CD8-positive, alpha-beta memory T cell (primary cell): ENCODE results near the gene ELAPOR2. TPM values are rescaled to one million over a fixed set of nuclear protein-coding genes. Genes with fewer than 3 reads are reported as not detected.

ENCODE experiments used
- CTCF ChIA-PET: fragments of 350-600 bp; sonication (Branson Sonifier 250); formaldehyde crosslinking; loops from one replicate; lab custom pipeline; 2021; ENCODE audit warnings: antibody characterized with exemption; lab: Charles Lee
- POLR2A ChIA-PET: fragments of 350-600 bp; sonication (Branson Sonifier 250); formaldehyde crosslinking; loops from one replicate; lab custom pipeline; 2021; ENCODE audit warnings: antibody characterized with exemption; lab: Charles Lee
- DNase-seq, 5 donors: peaks; one replicate each; pipeline versions ENCODE4 v3.0.0 to v3.0.0-alpha.2; 2020 to 2022; ENCODE audit warnings: mixed read lengths in 1 of 5
- H3K27ac ChIP-seq: one replicate; pipeline ENCODE4 v1.7.0; 2013; ENCODE audit warnings: low read depth, mild to moderate bottlenecking, low read length, moderate library complexity
- H3K27me3 ChIP-seq: 2 replicates; pipeline ENCODE4 v1.7.0; 2013; ENCODE audit warnings: low read length, mild to moderate bottlenecking; ENCODE audit not compliant: insufficient read depth, poor library complexity, severe bottlenecking
- H3K36me3 ChIP-seq: 2 replicates; pipeline ENCODE4 v1.7.0; 2013; ENCODE audit warnings: mild to moderate bottlenecking, low read length, moderate library complexity; ENCODE audit not compliant: insufficient read depth
- H3K4me1 ChIP-seq: 2 replicates; pipeline ENCODE4 v1.7.0; 2013; ENCODE audit warnings: mild to moderate bottlenecking, low read length, moderate library complexity; ENCODE audit not compliant: insufficient read depth
- H3K4me3 ChIP-seq: 2 replicates; pipeline ENCODE4 v1.7.0; 2013; ENCODE audit warnings: mild to moderate bottlenecking, low read length
- H3K9me3 ChIP-seq: 2 replicates; pipeline ENCODE4 v1.7.0; 2013; ENCODE audit warnings: mild to moderate bottlenecking, low read length
- H3K27ac Mint-ChIP-seq, 8 donors: one replicate each; pipeline ENCODE4 v1.8.0; 2020 to 2021; ENCODE audit warnings: mixed read lengths in 8 of 8, mild to moderate bottlenecking in 6 of 8, inconsistent platforms in 3 of 8, moderate library complexity in 3 of 8
- H3K27me3 Mint-ChIP-seq, 2 donors: one replicate each; pipeline ENCODE4 v1.8.0; 2020 to 2021; ENCODE audit warnings: mixed read lengths in 2 of 2, mild to moderate bottlenecking in 1 of 2, moderate library complexity in 1 of 2
- H3K36me3 Mint-ChIP-seq, 3 donors: one replicate each; pipeline ENCODE4 v1.8.0; 2020 to 2021; ENCODE audit warnings: mixed read lengths in 3 of 3, inconsistent platforms in 1 of 3, mild to moderate bottlenecking in 1 of 3
- H3K4me1 Mint-ChIP-seq, 3 donors: one replicate each; pipeline ENCODE4 v1.8.0; 2020 to 2021; ENCODE audit warnings: mixed read lengths in 3 of 3, inconsistent platforms in 1 of 3, mild to moderate bottlenecking in 1 of 3
- H3K4me3 Mint-ChIP-seq, 7 donors: one replicate each; pipeline ENCODE4 v1.8.0; 2020 to 2021; ENCODE audit warnings: mixed read lengths in 7 of 7, mild to moderate bottlenecking in 6 of 7, moderate library complexity in 4 of 7, inconsistent platforms in 2 of 7
- H3K9me3 Mint-ChIP-seq, 5 donors: one replicate each; pipeline ENCODE4 v1.8.0; 2020 to 2022; ENCODE audit warnings: mixed read lengths in 5 of 5, mild to moderate bottlenecking in 3 of 5, moderate library complexity in 2 of 5, inconsistent platforms in 1 of 5
- polyA plus RNA-seq: library from polyadenylated mRNA; unstranded; fragments of 300-500 nt; fragmentation: Illumina TruSeq; gene quantifications from one replicate; pipeline ENCODE4 v1.2.3, GENCODE V29; 2021
- total RNA-seq, 2 experiments: library from RNA; stranded (reverse); gene quantifications; one replicate each; pipeline ENCODE4 v1.2.3, GENCODE V29; 2021

ELAPOR2 gene
- total and polyA plus RNA-seq, 3 experiments from 2014 or later = 2.4 to 4.5 (median 3.3) TPM

- Mint-ChIP-seq H3K4me3 (peak overlapping the region; percentile 54 to 88 (median 73)), H3K36me3 (no peaks in the 10 kb centered on the region), H3K27ac (peak overlapping the region in 6 of 8 donors; percentile 61 to 94 (median 86)), H3K4me1 (no peaks in the 10 kb centered on the region), H3K9me3 (peaks cover 0 to 9% (median 4%) of the 10 kb centered on the region in 5 donors), H3K27me3 (peaks cover 3 to 10% of the 10 kb centered on the region in 2 donors)
- H3K4me3 ChIP-seq = no peak overlapping the region
- no peak for DNase-seq
- H3K36me3 ChIP-seq = no peaks in the 10 kb centered on the region
- H3K27ac ChIP-seq = peak overlapping the region; percentile 39
- no peaks in the 10 kb centered on the region for H3K27me3 ChIP-seq
- ChIA-PET CTCF (no interaction called here), POLR2A (no interaction called here)
- H3K4me1 ChIP-seq = no peaks in the 10 kb centered on the region
- no peaks in the 10 kb centered on the region for H3K9me3 ChIP-seq
These were observed 20.3 kb downstream of the ELAPOR2 start for GRCh38 chr7:87038993-87039690.

GRCh38 chr7:87036985-87037384 is 22.5 kb downstream of the ELAPOR2 start:
- ChIA-PET POLR2A (no interaction called here), CTCF (no interaction called here)
- no peak overlapping the region for H3K4me3 ChIP-seq
- Mint-ChIP-seq H3K9me3 (peaks cover 0 to 4% (median 0%) of the 10 kb centered on the region in 5 donors), H3K27ac (no peak overlapping the region), H3K4me3 (peak overlapping the region in 1 of 7 donors; percentile 9), H3K36me3 (no peaks in the 10 kb centered on the region), H3K27me3 (peaks cover 3 to 18% of the 10 kb centered on the region in 2 donors), H3K4me1 (no peaks in the 10 kb centered on the region)
- H3K27me3 ChIP-seq = no peaks in the 10 kb centered on the region
- H3K4me1 ChIP-seq = no peaks in the 10 kb centered on the region
- H3K9me3 ChIP-seq = no peaks in the 10 kb centered on the region
- H3K36me3 ChIP-seq = no peaks in the 10 kb centered on the region
- no peak for DNase-seq
- H3K27ac ChIP-seq = no peak overlapping the region

GRCh38 chr7:87032604-87033339 is 26.7 kb downstream of the ELAPOR2 start:
- ChIA-PET POLR2A (no interaction called here), CTCF (no interaction called here)
- no peaks in the 10 kb centered on the region for H3K36me3 ChIP-seq
- H3K27me3 ChIP-seq = no peaks in the 10 kb centered on the region
- no peak overlapping the region for H3K27ac ChIP-seq
- no peaks in the 10 kb centered on the region for H3K4me1 Mint-ChIP-seq
- no peaks in the 10 kb centered on the region for H3K36me3 Mint-ChIP-seq
- H3K27me3 Mint-ChIP-seq = peaks cover 0 to 13% of the 10 kb centered on the region in 2 donors
- DNase-seq = no peak
- no peak overlapping the region for H3K4me3 ChIP-seq
- H3K9me3 Mint-ChIP-seq = peaks cover 0 to 5% (median 2%) of the 10 kb centered on the region in 5 donors
- H3K9me3 ChIP-seq = no peaks in the 10 kb centered on the region
- H3K27ac Mint-ChIP-seq = no peak overlapping the region
- H3K4me3 Mint-ChIP-seq = no peak overlapping the region
- no peaks in the 10 kb centered on the region for H3K4me1 ChIP-seq

GRCh38 chr7:87029078-87029477 is 30.4 kb downstream of the ELAPOR2 start:
- Histone ChIP-seq H3K36me3 (no peaks in the 10 kb centered on the region), H3K4me1 (no peaks in the 10 kb centered on the region), H3K27me3 (no peaks in the 10 kb centered on the region), H3K9me3 (no peaks in the 10 kb centered on the region), H3K4me3 (no peak overlapping the region), H3K27ac (no peak overlapping the region)
- H3K27me3 Mint-ChIP-seq = peaks cover 0 to 8% of the 10 kb centered on the region in 2 donors
- no peak for DNase-seq
- no peak overlapping the region for H3K27ac Mint-ChIP-seq
- peaks cover 0 to 5% (median 3%) of the 10 kb centered on the region in 5 donors for H3K9me3 Mint-ChIP-seq
- POLR2A ChIA-PET = no interaction called here
- CTCF ChIA-PET = no interaction called here
- H3K36me3 Mint-ChIP-seq = no peaks in the 10 kb centered on the region
- H3K4me3 Mint-ChIP-seq = no peak overlapping the region
- no peaks in the 10 kb centered on the region for H3K4me1 Mint-ChIP-seq

- Histone ChIP-seq H3K27ac (no peak overlapping the region), H3K9me3 (no peaks in the 10 kb centered on the region), H3K36me3 (no peaks in the 10 kb centered on the region), H3K4me1 (no peaks in the 10 kb centered on the region), H3K4me3 (no peak overlapping the region), H3K27me3 (no peaks in the 10 kb centered on the region)
- H3K27ac Mint-ChIP-seq = no peak overlapping the region
- peak in 1 of 5 donors; percentile 9 for DNase-seq
- H3K9me3 Mint-ChIP-seq = peaks cover 0 to 5% (median 3%) of the 10 kb centered on the region in 5 donors
- H3K4me3 Mint-ChIP-seq = no peak overlapping the region
- H3K27me3 Mint-ChIP-seq = peaks cover 0 to 6% of the 10 kb centered on the region in 2 donors
- H3K36me3 Mint-ChIP-seq = no peaks in the 10 kb centered on the region
- no peaks in the 10 kb centered on the region for H3K4me1 Mint-ChIP-seq
- CTCF ChIA-PET = no interaction called here
- POLR2A ChIA-PET = no interaction called here
These were observed 30.8 kb downstream of the ELAPOR2 start for GRCh38 chr7:87028636-87029035.

GRCh38 chr7:87027900-87028299 is 31.6 kb downstream of the ELAPOR2 start:
- Mint-ChIP-seq H3K4me3 (no peak overlapping the region), H3K4me1 (no peaks in the 10 kb centered on the region), H3K27me3 (peaks cover 0 to 5% of the 10 kb centered on the region in 2 donors), H3K27ac (no peak overlapping the region), H3K36me3 (no peaks in the 10 kb centered on the region), H3K9me3 (peaks cover 0 to 5% (median 3%) of the 10 kb centered on the region in 5 donors)
- no peaks in the 10 kb centered on the region for H3K36me3 ChIP-seq
- POLR2A ChIA-PET = no interaction called here
- no peak for DNase-seq
- H3K4me3 ChIP-seq = no peak overlapping the region
- H3K27ac ChIP-seq = no peak overlapping the region
- no peaks in the 10 kb centered on the region for H3K4me1 ChIP-seq
- CTCF ChIA-PET = no interaction called here
- H3K27me3 ChIP-seq = no peaks in the 10 kb centered on the region
- no peaks in the 10 kb centered on the region for H3K9me3 ChIP-seq

GRCh38 chr7:87021285-87021684 is 38.2 kb downstream of the ELAPOR2 start:
- peaks cover 0 to 2% of the 10 kb centered on the region in 2 donors for H3K27me3 Mint-ChIP-seq
- H3K9me3 Mint-ChIP-seq = peaks cover 0 to 2% (median 0%) of the 10 kb centered on the region in 5 donors
- no peak overlapping the region for H3K27ac Mint-ChIP-seq
- H3K9me3 ChIP-seq = no peaks in the 10 kb centered on the region
- no peak for DNase-seq
- H3K27ac ChIP-seq = no peak overlapping the region
- no peaks in the 10 kb centered on the region for H3K36me3 ChIP-seq
- H3K27me3 ChIP-seq = no peaks in the 10 kb centered on the region
- POLR2A ChIA-PET = no interaction called here
- no peaks in the 10 kb centered on the region for H3K36me3 Mint-ChIP-seq
- H3K4me3 Mint-ChIP-seq = no peak overlapping the region
- no peaks in the 10 kb centered on the region for H3K4me1 ChIP-seq
- no peak overlapping the region for H3K4me3 ChIP-seq
- CTCF ChIA-PET = no interaction called here
- no peaks in the 10 kb centered on the region for H3K4me1 Mint-ChIP-seq

GRCh38 chr7:87016606-87017005 is 42.8 kb downstream of the ELAPOR2 start:
- CTCF ChIA-PET = no interaction called here

More at GRCh38 chr7:87016606-87017005, 42.8 kb downstream of the ELAPOR2 start:
- no peak overlapping the region for H3K4me3 ChIP-seq
- H3K27me3 Mint-ChIP-seq = peaks cover 0 to 3% of the 10 kb centered on the region in 2 donors
- no peaks in the 10 kb centered on the region for H3K9me3 Mint-ChIP-seq
- H3K4me3 Mint-ChIP-seq = no peak overlapping the region
- H3K9me3 ChIP-seq = no peaks in the 10 kb centered on the region
- H3K36me3 ChIP-seq = no peaks in the 10 kb centered on the region
- H3K27ac ChIP-seq = no peak overlapping the region
- DNase-seq = no peak
- no peak overlapping the region for H3K27ac Mint-ChIP-seq
- POLR2A ChIA-PET = no interaction called here
- no peaks in the 10 kb centered on the region for H3K27me3 ChIP-seq
- no peaks in the 10 kb centered on the region for H3K4me1 ChIP-seq
- H3K36me3 Mint-ChIP-seq = no peaks in the 10 kb centered on the region
- H3K4me1 Mint-ChIP-seq = peaks cover 0 to 3% (median 0%) of the 10 kb centered on the region in 3 donors
